Central memory CD4-positive, alpha-beta T cell (primary cell): ENCODE measurements around the gene IMPDH1.
"Not testable (repeated sequence)": the region's sequence is repeated elsewhere in the genome, so short reads cannot be mapped to it uniquely, and the experiment has no call there.

Source experiments
- DNase-seq: peaks from one replicate; pipeline ENCODE4 v3.0.0; 2022
- total RNA-seq, 3 experiments: gene quantifications; one replicate each; lab custom pipeline; 2026; lab: John Stamatoyannopoulos, UW

Gene IMPDH1
- total RNA-seq = 46.5 to 90.2 (median 75.1) reads per million in 3 experiments

DNA sequence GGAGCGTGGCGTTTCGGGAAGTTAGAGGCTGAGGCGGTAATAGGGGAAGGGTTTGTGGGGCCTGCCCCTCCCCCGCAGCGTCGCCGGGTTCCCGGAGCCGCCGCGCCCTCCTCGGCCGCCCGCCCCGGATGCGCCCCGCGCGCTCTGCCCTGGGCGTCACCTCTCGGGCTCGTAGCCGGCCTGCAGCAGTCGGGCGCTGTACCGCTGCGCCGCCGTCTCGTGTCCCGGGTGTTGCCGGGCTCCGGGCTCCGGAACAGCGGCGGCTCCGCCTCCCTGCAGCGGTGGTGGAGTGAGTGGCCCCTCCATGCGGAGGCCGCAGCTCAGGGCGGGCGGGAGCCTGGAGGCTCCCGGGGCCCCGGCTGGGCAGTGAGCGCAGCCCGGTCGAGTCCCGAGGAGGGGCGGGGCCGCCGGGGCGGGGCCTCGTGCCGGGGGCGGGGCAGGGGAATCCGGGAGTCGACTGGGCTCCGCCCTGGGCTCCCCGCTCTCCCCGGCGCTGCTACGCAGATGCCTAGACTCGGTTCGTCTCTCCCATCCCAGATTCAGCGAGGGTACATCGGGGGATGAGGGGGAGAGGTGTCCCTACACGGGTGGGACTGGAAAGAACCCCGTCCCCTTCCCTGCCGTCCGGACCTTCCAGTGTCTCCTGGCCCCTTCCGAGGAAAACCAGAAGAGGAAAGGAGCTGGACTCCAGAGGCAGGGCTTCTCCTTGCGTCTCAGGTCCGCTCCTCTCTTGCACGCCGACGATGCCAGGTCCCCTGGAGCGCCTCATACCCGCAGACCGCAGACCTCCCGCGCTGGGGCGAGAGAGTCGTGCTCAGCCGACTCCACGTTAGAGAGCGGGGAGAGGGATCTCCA is at the start of gene IMPDH1:
IMPDH1 (minus strand) TSS at position 387 of the 855 bp plus-strand sequence; CDS start at position 306, 81 bp downstream.
- DNase-seq = peak; percentile 82

DNA sequence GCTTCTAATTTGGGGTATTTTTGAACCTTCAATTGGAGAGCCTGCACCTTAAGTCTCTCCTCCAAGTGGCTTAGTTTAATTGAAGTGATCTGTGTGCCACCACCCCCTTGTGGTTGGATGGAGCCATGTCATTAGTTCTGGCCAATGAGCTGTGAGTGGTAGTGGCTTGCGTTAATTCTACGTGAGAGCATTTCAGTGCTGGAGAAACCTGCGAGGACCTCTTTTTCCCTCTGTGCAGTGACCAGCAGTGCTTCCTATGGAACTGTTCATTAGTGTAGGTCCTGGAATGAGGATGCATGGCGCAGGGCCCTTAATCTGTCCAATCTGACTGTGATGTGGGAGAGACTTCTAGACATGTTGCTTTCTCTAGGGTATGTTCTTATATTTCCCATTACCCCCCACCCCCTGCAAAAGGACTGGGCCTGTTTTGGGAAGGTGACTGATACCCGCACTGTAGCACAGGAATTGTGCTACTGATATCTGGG is 49.7 kb upstream of the IMPDH1 start:
- peak; percentile 68 for DNase-seq

GRCh38 chr7:128458956-128459355 is 49.2 kb upstream of the IMPDH1 start:
- no peak for DNase-seq

DNA sequence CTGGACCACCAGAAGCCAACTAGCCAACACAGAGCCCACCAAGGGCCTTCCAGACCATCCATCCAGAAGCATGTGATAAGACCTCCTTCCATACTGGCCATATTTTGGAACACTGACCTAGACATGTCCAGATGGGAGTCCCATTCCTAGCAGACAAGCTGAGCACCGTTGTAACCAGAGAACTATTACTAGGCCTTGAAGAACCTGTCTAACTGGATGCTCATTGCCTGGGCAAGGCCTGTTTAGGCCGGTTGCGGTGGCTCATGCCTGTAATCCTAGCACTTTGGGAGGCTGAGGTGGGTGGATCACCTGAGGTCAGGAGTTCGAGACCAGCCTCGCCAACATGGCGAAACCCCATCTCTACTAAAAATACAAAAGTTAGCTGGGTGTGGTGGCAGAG is 47.6 kb upstream of the IMPDH1 start:
- not testable (repeated sequence) for DNase-seq

- no peak for DNase-seq
Measured at GRCh38 chr7:128456255-128456725, 46.5 kb upstream of the IMPDH1 start.

- peak; percentile 94 for DNase-seq
Measured at GRCh38 chr7:128455543-128456254, 45.9 kb upstream of the IMPDH1 start, which contains the start of gene HILPDA. HILPDA (plus strand) TSS chr7:128455878; CDS start chr7:128457269, 1,391 bp downstream.

DNA sequence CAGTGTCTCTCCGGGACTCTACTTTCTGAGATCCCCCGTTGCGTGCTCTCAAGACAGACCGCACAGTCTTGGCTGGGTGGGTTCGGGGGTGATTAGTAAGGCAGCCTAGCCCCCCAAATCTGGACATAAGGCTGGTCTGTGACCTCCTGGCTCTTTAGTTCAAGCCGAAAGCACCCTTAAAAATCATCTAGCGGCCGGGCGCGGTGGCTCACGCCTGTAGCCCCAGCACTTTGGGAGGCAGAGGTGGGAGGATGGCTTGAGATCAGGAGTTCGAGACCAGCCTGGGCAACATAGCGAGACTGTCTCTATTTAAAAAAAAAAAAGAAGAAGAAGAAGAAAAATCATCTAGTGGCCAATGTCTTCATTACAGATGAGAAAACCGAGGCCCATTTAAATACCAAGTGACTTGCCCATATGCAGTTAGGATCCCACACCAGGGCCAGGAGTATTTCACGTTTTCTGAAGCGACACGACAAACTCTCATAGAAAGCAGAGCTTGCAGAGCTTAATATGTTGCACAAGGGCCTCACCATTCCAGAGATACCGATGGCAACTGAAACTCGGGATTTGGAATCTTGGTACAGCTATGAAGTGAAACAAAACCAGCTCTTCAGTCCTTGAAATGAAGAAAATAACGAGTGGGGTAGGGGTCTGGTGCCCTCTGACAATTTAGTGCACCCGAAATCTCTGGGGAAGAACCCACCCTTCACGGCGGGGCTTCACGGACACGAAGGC is 45.2 kb upstream of the IMPDH1 start:
- no peak for DNase-seq

- no peak for DNase-seq
Measured at GRCh38 chr7:128453836-128454804, 44.3 kb upstream of the IMPDH1 start.

DNA sequence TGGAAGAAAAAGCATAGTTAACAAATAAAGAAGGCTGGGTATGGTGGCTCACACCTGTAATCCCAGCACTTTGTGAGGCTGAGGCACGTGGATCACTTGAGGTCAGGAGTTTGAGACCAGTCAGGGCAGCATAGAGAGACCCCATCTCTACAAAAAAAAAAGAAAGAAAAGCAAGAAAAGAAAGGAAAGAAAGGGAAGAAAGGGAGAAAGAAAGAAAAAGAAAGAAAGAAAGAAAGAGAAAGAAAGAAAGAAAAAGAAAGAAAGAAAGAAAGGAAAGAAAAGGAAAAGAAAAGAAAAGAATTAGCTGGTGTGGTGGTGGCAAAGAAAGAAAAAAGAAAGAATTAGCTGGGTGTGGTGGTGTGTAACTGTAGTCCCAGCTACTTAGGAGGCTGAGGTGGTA is 42.8 kb upstream of the IMPDH1 start:
- DNase-seq = no peak

GRCh38 chr7:128450913-128451312 is 41.1 kb upstream of the IMPDH1 start:
- no peak for DNase-seq

GRCh38 chr7:128450409-128450808 is 40.6 kb upstream of the IMPDH1 start:
- DNase-seq = no peak

- DNase-seq = no peak
Measured at GRCh38 chr7:128448751-128449302, 39.0 kb upstream of the IMPDH1 start.

GRCh38 chr7:128447941-128448564 is 38.3 kb upstream of the IMPDH1 start:
- DNase-seq = no peak

- DNase-seq = no peak
Measured at GRCh38 chr7:128446306-128446705, 36.5 kb upstream of the IMPDH1 start.

DNA sequence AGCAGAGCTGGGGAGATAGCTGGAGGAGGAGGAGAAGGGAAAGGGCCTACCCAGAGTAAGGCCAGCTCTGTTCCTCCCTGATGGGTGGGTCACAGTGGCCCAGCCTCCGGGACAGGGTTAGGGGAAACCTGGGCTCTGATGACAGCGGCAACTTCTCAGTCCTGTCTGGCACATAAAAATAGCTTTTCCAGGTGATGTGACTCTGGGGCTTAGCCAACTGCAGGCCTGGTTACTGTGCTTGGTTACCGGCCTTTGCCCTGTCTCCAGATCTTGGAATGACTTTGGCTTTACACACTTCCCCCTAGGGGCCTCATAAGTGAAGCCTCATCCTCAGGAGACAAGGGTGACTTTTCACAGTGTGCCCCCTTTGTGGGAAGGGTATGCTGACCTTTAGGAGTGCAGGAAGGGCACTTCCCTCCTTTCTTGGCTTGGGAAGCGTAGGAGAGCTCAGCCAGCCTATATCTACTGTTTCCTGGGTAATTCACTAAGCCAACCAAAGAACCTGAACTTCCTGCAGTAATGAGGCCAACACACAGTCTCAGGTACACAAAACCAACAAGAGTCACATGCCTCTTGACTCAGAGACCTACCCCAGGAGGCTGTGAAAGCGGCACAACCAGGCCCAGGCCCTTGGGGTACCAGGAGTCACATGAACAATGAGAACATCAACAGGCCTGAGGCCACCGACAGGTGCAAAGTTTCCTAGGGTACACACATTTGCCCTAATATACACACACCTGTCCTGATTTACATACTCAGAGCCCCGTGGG is 34.2 kb upstream of the IMPDH1 start:
- no peak for DNase-seq

GRCh38 chr7:128442356-128442755 is 32.6 kb upstream of the IMPDH1 start:
- no peak for DNase-seq

DNA sequence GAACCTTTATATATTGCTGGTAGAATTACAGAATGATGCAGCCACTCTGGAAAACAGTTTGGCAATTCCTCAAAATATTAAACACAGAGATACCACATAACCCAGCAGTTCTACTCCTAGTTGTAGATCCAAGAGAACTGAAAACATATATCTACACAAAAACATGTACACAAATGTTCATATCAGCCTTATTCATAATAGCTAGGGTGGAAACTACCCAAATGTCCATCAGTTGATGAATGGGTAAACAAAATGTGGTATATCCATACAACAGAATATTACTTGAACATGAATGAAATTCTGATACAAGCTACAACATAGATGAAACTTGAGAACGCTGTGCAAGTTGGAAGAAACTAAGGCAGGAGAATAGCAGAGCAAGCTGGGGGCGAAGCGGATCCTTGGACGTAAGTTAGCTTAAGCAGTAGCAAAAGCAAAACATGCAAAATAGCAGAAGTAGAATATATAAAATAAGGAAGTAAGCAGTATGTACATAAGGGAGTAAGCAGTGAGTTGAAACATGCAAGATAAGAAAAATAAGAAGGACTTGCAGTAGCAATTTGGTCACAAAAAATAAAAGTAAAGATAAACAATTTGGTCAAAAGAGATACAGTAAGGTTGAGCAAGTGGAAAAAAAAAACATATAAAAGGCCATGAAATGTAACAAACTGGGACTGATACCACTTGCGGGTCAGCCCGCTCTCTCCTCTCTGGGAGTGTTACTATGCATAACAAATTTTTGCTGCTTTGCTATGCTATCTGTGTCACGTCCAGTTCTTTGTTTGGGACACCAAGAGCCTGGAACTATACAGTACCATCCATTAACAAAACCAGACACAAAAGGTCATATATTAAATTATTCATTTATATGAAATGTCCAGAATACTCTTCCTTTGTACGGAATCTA is 27.9 kb upstream of the IMPDH1 start:
- no peak for DNase-seq

- DNase-seq = no peak
Measured at GRCh38 chr7:128435327-128435686, 25.5 kb upstream of the IMPDH1 start.
